ENCODE data around the gene GLRX.

Gene GLRX

DNA sequence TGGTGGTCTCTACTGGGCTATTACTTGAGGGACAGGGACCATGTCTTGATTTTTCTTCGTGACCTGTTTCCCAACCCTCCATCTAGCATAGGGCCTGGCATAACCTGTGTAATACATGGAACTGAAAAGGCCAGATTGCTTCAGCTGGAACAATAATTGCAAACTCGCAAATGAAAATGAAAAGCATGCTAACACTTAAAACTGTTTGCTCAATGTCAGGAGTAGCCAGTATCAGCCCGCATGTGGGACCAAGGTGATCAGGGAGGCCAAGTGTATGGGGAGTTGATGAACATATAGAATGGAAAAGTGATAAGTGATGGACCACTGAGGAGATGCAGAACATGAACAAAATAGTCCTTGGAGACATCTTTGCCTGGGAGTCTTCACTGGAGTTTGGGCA lies 25.2 kb downstream of the GLRX start:
- Histone ChIP-seq H3K36me3 (ENCODE audit: control insufficient read depth, insufficient read depth, low read length) (no peaks in the 10 kb centered on the region), H3K4me1 (ENCODE audit: control insufficient read depth, insufficient read depth, low read length) (no peaks in the 10 kb centered on the region), H3K27ac (ENCODE audit: low read length) (no peak overlapping the region), H3K9me3 (ENCODE audit: control insufficient read depth, insufficient read depth, low read length) (no peaks in the 10 kb centered on the region), H3K4me3 (ENCODE audit: low read length) (no peak overlapping the region), H3K27me3 (ENCODE audit: control insufficient read depth, insufficient read depth, low read length) (no peaks in the 10 kb centered on the region)
- DNase-seq (ENCODE audit: low read depth, low spot score): no peak
- no CpG with 5 or more reads among the region's 3 CpGs for WGBS (ENCODE audit: insufficient coverage, insufficient read length)

DNA sequence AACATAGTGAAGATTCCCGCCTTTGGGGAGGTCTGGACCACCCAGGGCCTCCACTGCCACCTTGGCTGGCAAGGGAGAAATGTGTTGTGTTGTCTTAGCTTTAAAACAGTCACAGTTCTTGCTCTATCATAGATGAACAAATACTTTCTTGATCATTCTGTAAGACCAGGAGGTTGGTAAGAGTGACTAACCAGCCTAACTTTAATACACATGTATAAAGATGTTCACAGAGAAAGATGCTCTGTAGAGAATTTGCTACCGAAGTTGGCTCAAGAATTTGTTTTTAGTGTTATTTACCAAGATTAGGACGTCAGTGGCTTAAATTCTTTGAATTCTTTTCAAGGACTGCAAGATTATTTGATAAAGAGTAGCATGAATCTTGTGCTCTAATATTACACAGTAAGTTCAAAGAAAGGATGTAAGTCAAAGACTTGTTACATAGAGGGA lies 28.4 kb downstream of the GLRX start:
- Histone ChIP-seq H3K4me1 (ENCODE audit: control insufficient read depth, insufficient read depth, low read length) (no peaks in the 10 kb centered on the region), H3K27ac (ENCODE audit: low read length) (no peak overlapping the region), H3K4me3 (ENCODE audit: low read length) (no peak overlapping the region), H3K27me3 (ENCODE audit: control insufficient read depth, insufficient read depth, low read length) (no peaks in the 10 kb centered on the region), H3K9me3 (ENCODE audit: control insufficient read depth, insufficient read depth, low read length) (no peaks in the 10 kb centered on the region), H3K36me3 (ENCODE audit: control insufficient read depth, insufficient read depth, low read length) (no peaks in the 10 kb centered on the region)
- no peak for DNase-seq (ENCODE audit: low read depth, low spot score)
- no CpG with 5 or more reads among the region's 3 CpGs for WGBS (ENCODE audit: insufficient coverage, insufficient read length)

DNA sequence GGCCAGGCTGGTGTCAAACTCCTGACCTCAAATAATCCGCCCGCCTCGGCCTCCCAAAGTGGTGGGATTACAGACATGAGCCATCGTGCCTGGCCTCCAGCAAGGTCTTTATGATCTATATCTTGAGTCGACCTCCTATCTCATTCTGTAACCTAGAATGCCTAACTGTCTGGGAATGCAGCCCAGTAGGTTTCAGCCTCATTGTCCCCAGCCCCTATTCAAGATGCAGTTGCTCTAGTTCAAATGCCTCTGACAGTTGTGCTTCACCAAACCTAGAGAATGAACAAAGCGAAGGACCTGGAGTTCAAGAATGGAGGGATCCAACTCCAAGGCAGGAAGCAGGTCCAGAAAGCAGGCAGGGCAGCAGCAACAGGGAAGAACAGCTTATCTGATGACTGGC lies 30.8 kb downstream of the GLRX start:
- Histone ChIP-seq H3K9me3 (ENCODE audit: control insufficient read depth, insufficient read depth, low read length) (no peaks in the 10 kb centered on the region), H3K27ac (ENCODE audit: low read length) (no peak overlapping the region), H3K4me1 (ENCODE audit: control insufficient read depth, insufficient read depth, low read length) (no peaks in the 10 kb centered on the region), H3K27me3 (ENCODE audit: control insufficient read depth, insufficient read depth, low read length) (no peaks in the 10 kb centered on the region), H3K36me3 (ENCODE audit: control insufficient read depth, insufficient read depth, low read length) (no peaks in the 10 kb centered on the region), H3K4me3 (ENCODE audit: low read length) (no peak overlapping the region)
- no CpG with 5 or more reads among the region's 6 CpGs for WGBS (ENCODE audit: insufficient coverage, insufficient read length)
- DNase-seq (ENCODE audit: low read depth, low spot score): no peak

DNA sequence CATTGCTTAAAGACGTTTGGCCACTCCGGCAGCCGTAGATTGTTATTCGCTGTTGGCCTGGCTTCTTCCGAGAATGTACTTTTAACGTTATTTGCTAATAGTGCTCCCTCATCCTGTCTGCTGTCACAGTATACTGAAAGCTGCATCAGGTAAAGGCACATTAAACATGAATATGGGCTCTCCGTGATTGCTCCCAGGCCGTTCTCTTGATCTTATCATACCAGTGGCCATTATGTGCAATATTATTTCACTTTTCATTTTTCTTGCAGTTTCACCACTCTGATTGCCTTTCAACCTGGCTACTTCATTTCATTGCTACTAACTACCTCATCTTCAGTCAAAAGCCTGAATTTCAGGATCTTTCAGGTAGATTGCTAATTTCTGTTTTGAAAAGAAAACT lies 34.0 kb downstream of the GLRX start:
- Histone ChIP-seq H3K27ac (ENCODE audit: low read length) (no peak overlapping the region), H3K4me3 (ENCODE audit: low read length) (no peak overlapping the region), H3K9me3 (ENCODE audit: control insufficient read depth, insufficient read depth, low read length) (no peaks in the 10 kb centered on the region), H3K27me3 (ENCODE audit: control insufficient read depth, insufficient read depth, low read length) (no peaks in the 10 kb centered on the region), H3K36me3 (ENCODE audit: control insufficient read depth, insufficient read depth, low read length) (no peaks in the 10 kb centered on the region), H3K4me1 (ENCODE audit: control insufficient read depth, insufficient read depth, low read length) (no peaks in the 10 kb centered on the region)
- no CpG with 5 or more reads among the region's 8 CpGs for WGBS (ENCODE audit: insufficient coverage, insufficient read length)
- DNase-seq (ENCODE audit: low read depth, low spot score): no peak

DNA sequence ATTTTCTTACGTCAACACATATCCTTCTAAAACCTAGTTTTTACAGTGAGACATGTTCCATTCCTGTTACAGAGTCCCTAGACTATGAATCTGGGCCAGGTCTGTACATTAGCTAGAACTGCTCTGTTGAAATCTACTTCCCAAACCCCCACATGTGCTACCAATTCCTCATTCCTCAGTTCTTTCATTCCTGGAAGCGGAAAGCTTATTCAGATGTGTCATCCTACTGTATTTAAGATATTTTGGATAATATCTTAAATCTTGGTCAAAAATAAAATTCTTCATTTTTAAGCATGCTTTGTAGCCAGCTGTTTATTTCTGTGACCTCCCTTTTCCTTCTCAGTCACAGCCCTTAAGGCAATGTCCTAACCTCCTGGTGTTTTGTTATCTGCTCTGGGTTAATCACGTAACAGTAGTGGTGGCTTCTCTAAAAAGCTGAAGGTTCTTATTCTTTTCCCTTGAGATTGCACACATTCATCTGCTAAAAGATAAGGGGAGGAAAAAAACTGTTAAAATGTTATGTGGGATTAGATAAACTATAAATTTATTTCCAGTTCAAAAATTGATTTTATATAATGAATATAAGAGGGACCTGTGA lies 35.6 kb downstream of the GLRX start:
- WGBS (ENCODE audit: insufficient coverage, insufficient read length): no CpG with 5 or more reads among the region's 3 CpGs
- Histone ChIP-seq H3K36me3 (ENCODE audit: control insufficient read depth, insufficient read depth, low read length) (no peaks in the 10 kb centered on the region), H3K4me1 (ENCODE audit: control insufficient read depth, insufficient read depth, low read length) (no peaks in the 10 kb centered on the region), H3K27me3 (ENCODE audit: control insufficient read depth, insufficient read depth, low read length) (no peaks in the 10 kb centered on the region), H3K4me3 (ENCODE audit: low read length) (no peak overlapping the region), H3K27ac (ENCODE audit: low read length) (no peak overlapping the region), H3K9me3 (ENCODE audit: control insufficient read depth, insufficient read depth, low read length) (no peaks in the 10 kb centered on the region)
- DNase-seq (ENCODE audit: low read depth, low spot score): no peak

DNA sequence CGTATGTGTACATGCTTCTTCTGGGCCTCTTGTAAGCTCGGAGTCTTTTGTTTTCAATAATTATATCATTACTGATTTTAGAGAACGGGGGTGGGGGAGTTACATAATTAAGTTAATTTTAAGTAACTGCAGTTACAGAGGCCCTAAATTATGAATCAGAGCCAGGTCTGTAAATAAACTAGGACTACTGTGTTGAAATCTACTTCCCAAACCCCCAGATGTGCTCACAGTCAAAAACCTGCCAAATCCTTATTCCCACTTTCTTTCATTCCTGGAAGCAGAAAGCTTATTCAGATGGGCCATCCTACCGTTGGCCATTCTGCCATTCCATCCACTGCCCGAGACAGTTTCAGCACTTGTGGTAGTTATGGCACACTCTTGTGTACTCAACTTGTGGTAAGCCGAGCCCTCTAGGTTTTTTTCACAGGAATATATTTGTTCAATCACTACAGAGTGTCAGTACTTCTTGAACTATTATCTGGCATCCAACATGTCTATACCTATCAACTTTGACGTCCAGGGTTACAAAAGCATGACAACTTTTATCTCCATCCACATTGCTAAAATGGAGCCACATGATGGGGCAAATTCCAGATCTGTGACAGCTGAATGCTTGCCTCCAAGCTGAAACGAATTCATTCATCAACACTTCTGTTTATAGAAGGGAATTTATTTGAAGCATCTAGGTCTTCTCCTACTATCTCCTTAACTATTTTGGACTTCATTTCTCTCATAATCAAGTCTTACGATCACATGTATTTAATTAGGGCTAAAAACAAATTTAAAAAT lies 37.8 kb downstream of the GLRX start:
- Histone ChIP-seq H3K9me3 (ENCODE audit: control insufficient read depth, insufficient read depth, low read length) (no peaks in the 10 kb centered on the region), H3K27ac (ENCODE audit: low read length) (no peak overlapping the region), H3K36me3 (ENCODE audit: control insufficient read depth, insufficient read depth, low read length) (no peaks in the 10 kb centered on the region), H3K27me3 (ENCODE audit: control insufficient read depth, insufficient read depth, low read length) (no peaks in the 10 kb centered on the region), H3K4me3 (ENCODE audit: low read length) (no peak overlapping the region), H3K4me1 (ENCODE audit: control insufficient read depth, insufficient read depth, low read length) (no peaks in the 10 kb centered on the region)
- no CpG with 5 or more reads among the region's 9 CpGs for WGBS (ENCODE audit: insufficient coverage, insufficient read length)
- DNase-seq (ENCODE audit: low read depth, low spot score): no peak

DNA sequence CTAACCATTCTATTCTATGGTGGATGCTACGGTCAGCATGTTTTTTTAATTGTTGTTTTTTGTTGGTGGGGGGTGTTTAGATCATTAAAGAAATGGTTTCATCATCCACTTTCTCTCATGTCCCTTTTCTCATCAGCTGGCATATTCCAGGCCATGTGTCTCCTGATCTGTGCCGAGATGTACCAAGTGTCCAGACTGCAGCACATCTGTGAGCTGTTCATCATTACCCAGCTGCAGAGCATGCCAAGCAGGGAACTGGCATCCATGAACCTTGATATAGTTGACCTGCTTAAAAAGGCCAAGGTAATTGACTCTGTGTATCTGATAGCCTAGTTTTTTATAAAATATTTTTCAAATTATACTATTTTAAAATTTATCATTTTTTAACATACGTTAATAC lies 38.9 kb downstream of the GLRX start:
- no CpG with 5 or more reads among the region's 3 CpGs for WGBS (ENCODE audit: insufficient coverage, insufficient read length)
- Histone ChIP-seq H3K36me3 (ENCODE audit: control insufficient read depth, insufficient read depth, low read length) (no peaks in the 10 kb centered on the region), H3K4me1 (ENCODE audit: control insufficient read depth, insufficient read depth, low read length) (no peaks in the 10 kb centered on the region), H3K9me3 (ENCODE audit: control insufficient read depth, insufficient read depth, low read length) (no peaks in the 10 kb centered on the region), H3K4me3 (ENCODE audit: low read length) (no peak overlapping the region), H3K27ac (ENCODE audit: low read length) (no peak overlapping the region), H3K27me3 (ENCODE audit: control insufficient read depth, insufficient read depth, low read length) (no peaks in the 10 kb centered on the region)
- no peak for DNase-seq (ENCODE audit: low read depth, low spot score)

DNA sequence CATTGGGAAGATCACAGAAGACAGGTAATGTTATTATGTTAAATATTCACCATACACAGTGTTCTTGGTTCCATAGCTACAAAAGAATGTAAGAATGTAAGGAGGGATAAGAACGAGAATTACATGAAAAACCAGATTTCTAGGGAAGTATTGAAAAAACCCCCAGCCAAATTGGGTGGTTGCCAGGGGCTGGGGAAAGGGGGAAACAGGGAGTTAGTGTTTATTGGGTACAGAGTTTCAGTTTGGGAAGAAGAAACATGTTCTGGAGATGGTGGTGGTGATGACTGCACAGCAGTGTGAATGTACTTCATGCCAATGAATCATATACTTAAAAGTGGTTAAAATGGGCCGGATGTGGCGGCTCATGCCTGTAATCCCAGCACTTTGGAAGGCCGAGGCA lies 40.3 kb downstream of the GLRX start:
- H3K36me3 ChIP-seq (ENCODE audit: control insufficient read depth, insufficient read depth, low read length): no peaks in the 10 kb centered on the region
- no CpG with 5 or more reads among the region's 4 CpGs for WGBS (ENCODE audit: insufficient coverage, insufficient read length)
- H3K4me3 ChIP-seq (ENCODE audit: low read length): no peak overlapping the region
- no peaks in the 10 kb centered on the region for H3K27me3 ChIP-seq (ENCODE audit: control insufficient read depth, insufficient read depth, low read length)
- no peaks in the 10 kb centered on the region for H3K4me1 ChIP-seq (ENCODE audit: control insufficient read depth, insufficient read depth, low read length)
- no peaks in the 10 kb centered on the region for H3K9me3 ChIP-seq (ENCODE audit: control insufficient read depth, insufficient read depth, low read length)
- no peak for DNase-seq (ENCODE audit: low read depth, low spot score)
- H3K27ac ChIP-seq (ENCODE audit: low read length): no peak overlapping the region

DNA sequence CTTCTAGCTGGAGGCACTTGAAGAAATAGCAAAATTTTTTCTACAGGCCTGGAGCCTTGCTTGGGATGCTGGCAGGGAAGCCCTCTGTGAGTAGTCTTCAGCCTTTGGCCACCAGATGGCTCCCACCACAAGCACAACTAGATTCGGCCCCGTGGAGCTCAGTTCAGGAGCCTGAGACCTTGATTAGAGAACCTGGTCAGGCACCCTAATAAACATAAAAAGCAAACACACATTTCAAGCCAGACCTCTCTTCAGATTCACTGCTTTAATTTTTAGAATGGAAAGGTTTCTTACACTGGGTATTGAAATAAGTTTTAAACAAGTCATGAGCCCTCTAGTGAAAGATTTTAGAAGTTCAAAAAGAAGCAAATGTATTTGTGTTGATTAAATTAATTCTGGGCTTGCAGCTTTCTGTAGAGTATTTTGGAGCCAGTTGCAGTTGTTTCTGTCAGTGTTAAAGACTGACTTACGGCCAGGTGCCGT lies 41.4 kb downstream of the GLRX start:
- no peaks in the 10 kb centered on the region for H3K9me3 ChIP-seq (ENCODE audit: control insufficient read depth, insufficient read depth, low read length)
- no peaks in the 10 kb centered on the region for H3K4me1 ChIP-seq (ENCODE audit: control insufficient read depth, insufficient read depth, low read length)
- no peaks in the 10 kb centered on the region for H3K27me3 ChIP-seq (ENCODE audit: control insufficient read depth, insufficient read depth, low read length)
- H3K27ac ChIP-seq (ENCODE audit: low read length): no peak overlapping the region
- peak; percentile 60 for DNase-seq (ENCODE audit: low read depth, low spot score)
- no peak overlapping the region for H3K4me3 ChIP-seq (ENCODE audit: low read length)
- no peaks in the 10 kb centered on the region for H3K36me3 ChIP-seq (ENCODE audit: control insufficient read depth, insufficient read depth, low read length)
- WGBS (ENCODE audit: insufficient coverage, insufficient read length): no CpG with 5 or more reads among the region's 4 CpGs

DNA sequence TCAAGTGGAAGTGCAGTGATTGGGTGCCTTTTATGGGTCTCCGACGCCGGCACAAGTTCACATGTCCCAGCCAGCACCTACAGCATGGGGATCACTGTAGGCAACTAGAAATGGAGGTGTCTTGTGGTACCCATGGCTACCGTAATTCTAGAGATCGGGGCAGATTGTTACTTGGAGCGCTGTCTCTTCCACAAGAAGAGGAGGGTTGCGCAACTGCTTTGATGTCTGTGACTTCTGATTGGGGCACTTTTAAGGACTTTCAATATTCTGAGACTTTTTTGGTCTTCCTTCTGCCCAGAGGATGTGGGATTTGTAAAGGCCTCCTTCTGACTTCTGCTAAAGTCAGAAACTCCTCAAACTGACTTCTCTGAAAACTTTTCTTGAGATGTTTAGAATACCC lies 41.9 kb downstream of the GLRX start:
- H3K4me1 ChIP-seq (ENCODE audit: control insufficient read depth, insufficient read depth, low read length): no peaks in the 10 kb centered on the region
- WGBS (ENCODE audit: insufficient coverage, insufficient read length): no CpG with 5 or more reads among the region's 7 CpGs
- H3K4me3 ChIP-seq (ENCODE audit: low read length): no peak overlapping the region
- DNase-seq (ENCODE audit: low read depth, low spot score): no peak
- H3K27me3 ChIP-seq (ENCODE audit: control insufficient read depth, insufficient read depth, low read length): no peaks in the 10 kb centered on the region
- H3K36me3 ChIP-seq (ENCODE audit: control insufficient read depth, insufficient read depth, low read length): no peaks in the 10 kb centered on the region
- H3K27ac ChIP-seq (ENCODE audit: low read length): no peak overlapping the region
- no peaks in the 10 kb centered on the region for H3K9me3 ChIP-seq (ENCODE audit: control insufficient read depth, insufficient read depth, low read length)

GRCh38 chr5:95779611-95780010 lies 42.9 kb downstream of the GLRX start:
- Histone ChIP-seq H3K4me3 (ENCODE audit: low read length) (no peak overlapping the region), H3K27ac (ENCODE audit: low read length) (no peak overlapping the region), H3K27me3 (ENCODE audit: control insufficient read depth, insufficient read depth, low read length) (no peaks in the 10 kb centered on the region)

More at GRCh38 chr5:95779611-95780010, 42.9 kb downstream of the GLRX start:
- DNase-seq (ENCODE audit: low read depth, low spot score): no peak
- no CpG with 5 or more reads among the region's 2 CpGs for WGBS (ENCODE audit: insufficient coverage, insufficient read length)
- Histone ChIP-seq H3K36me3 (ENCODE audit: control insufficient read depth, insufficient read depth, low read length) (no peaks in the 10 kb centered on the region), H3K4me1 (ENCODE audit: control insufficient read depth, insufficient read depth, low read length) (no peaks in the 10 kb centered on the region), H3K9me3 (ENCODE audit: control insufficient read depth, insufficient read depth, low read length) (no peaks in the 10 kb centered on the region)

All from iPS DF 6.9 (cell line).